ENCODE measurements around the gene RAB35.

The RAB35 gene

GRCh38 chr12:120140603-120141002 is 24.1 kb upstream of the RAB35 start:
- Histone ChIP-seq H3K4me3 (ENCODE audit: insufficient read depth, low read length, poor library complexity, severe bottlenecking) (no peak overlapping the region), H3F3A (ENCODE audit: insufficient read depth) (no peaks in the 10 kb centered on the region), H3K27ac (ENCODE audit: low read depth, low read length) (no peak overlapping the region), H3K36me3 (ENCODE audit: low read length) (peaks cover 12% of the 10 kb centered on the region), H3K79me2 (ENCODE audit: insufficient read depth, low read length) (no peaks in the 10 kb centered on the region), H3K27me3 (ENCODE audit: low read length) (no peaks in the 10 kb centered on the region), H2AFZ (ENCODE audit: low read depth, low read length, severe bottlenecking) (no peak overlapping the region), H3K9me3 (ENCODE audit: insufficient read depth, low read length) (no peaks in the 10 kb centered on the region), H4K20me1 (ENCODE audit: low read depth, low read length) (no peaks in the 10 kb centered on the region), H3K9me2 (replicated peaks; ENCODE audit: insufficient read depth, low read length) (no peaks in the 10 kb centered on the region), H3K9ac (ENCODE audit: low read length) (no peak overlapping the region), H3K4me2 (ENCODE audit: low read depth, low read length, poor library complexity, severe bottlenecking) (no peak overlapping the region)
- TF ChIP-seq CTCF (IDR thresholded peaks at IDR 0.05; ENCODE audit: insufficient read depth, low read length, poor library complexity, severe bottlenecking) (no peak), EZH2phosphoT487 (conservative IDR thresholded peaks at IDR 0.05; ENCODE audit: low read length) (no peak)

- no peak overlapping the region for H3K27ac ChIP-seq (ENCODE audit: low read depth, low read length)
- H3K9me2 ChIP-seq (replicated peaks; ENCODE audit: insufficient read depth, low read length) = no peaks in the 10 kb centered on the region
- no peaks in the 10 kb centered on the region for H3K79me2 ChIP-seq (ENCODE audit: insufficient read depth, low read length)
- no peaks in the 10 kb centered on the region for H3K9me3 ChIP-seq (ENCODE audit: insufficient read depth, low read length)
- H3F3A ChIP-seq (ENCODE audit: insufficient read depth) = no peaks in the 10 kb centered on the region
- no peak overlapping the region for H2AFZ ChIP-seq (ENCODE audit: low read depth, low read length, severe bottlenecking)
- H3K27me3 ChIP-seq (ENCODE audit: low read length) = no peaks in the 10 kb centered on the region
- no peak overlapping the region for H3K4me2 ChIP-seq (ENCODE audit: low read depth, low read length, poor library complexity, severe bottlenecking)
- no peak overlapping the region for H3K4me3 ChIP-seq (ENCODE audit: insufficient read depth, low read length, poor library complexity, severe bottlenecking)
- H3K9ac ChIP-seq (ENCODE audit: low read length) = no peak overlapping the region
- H4K20me1 ChIP-seq (ENCODE audit: low read depth, low read length) = no peaks in the 10 kb centered on the region
- H3K36me3 ChIP-seq (ENCODE audit: low read length) = peaks cover 7% of the 10 kb centered on the region; the same call in 1 of the 2 replicates
- TF ChIP-seq EZH2phosphoT487 (conservative IDR thresholded peaks at IDR 0.05; ENCODE audit: low read length) = no peak
- TF ChIP-seq CTCF (IDR thresholded peaks at IDR 0.05; ENCODE audit: insufficient read depth, low read length, poor library complexity, severe bottlenecking) = no peak
Measured at GRCh38 chr12:120139958-120140357, 23.4 kb upstream of the RAB35 start.

GRCh38 chr12:120138366-120138765 is 21.8 kb upstream of the RAB35 start:
- Histone ChIP-seq H3K79me2 (ENCODE audit: insufficient read depth, low read length) (no peaks in the 10 kb centered on the region), H3K27me3 (ENCODE audit: low read length) (no peaks in the 10 kb centered on the region), H3K4me3 (ENCODE audit: insufficient read depth, low read length, poor library complexity, severe bottlenecking) (no peak overlapping the region), H3K9ac (ENCODE audit: low read length) (no peak overlapping the region), H3K9me2 (replicated peaks; ENCODE audit: insufficient read depth, low read length) (no peaks in the 10 kb centered on the region), H3F3A (ENCODE audit: insufficient read depth) (peaks cover 7% of the 10 kb centered on the region), H4K20me1 (ENCODE audit: low read depth, low read length) (no peaks in the 10 kb centered on the region), H3K36me3 (ENCODE audit: low read length) (peaks cover 7% of the 10 kb centered on the region; the same call in 1 of the 2 replicates), H3K9me3 (ENCODE audit: insufficient read depth, low read length) (no peaks in the 10 kb centered on the region), H3K4me2 (ENCODE audit: low read depth, low read length, poor library complexity, severe bottlenecking) (no peak overlapping the region), H2AFZ (ENCODE audit: low read depth, low read length, severe bottlenecking) (no peak overlapping the region), H3K27ac (ENCODE audit: low read depth, low read length) (no peak overlapping the region)
- TF ChIP-seq CTCF (IDR thresholded peaks at IDR 0.05; ENCODE audit: insufficient read depth, low read length, poor library complexity, severe bottlenecking) (no peak), EZH2phosphoT487 (conservative IDR thresholded peaks at IDR 0.05; ENCODE audit: low read length) (no peak)
